GM21576 (cell line): ENCODE data around the gene SUN1.

Source experiments
- ATAC-seq: cut with Tn5 transposase; IDR thresholded peaks from one replicate; pipeline ENCODE4 v1.9.1; 2021; ENCODE audit warnings: mild to moderate bottlenecking, moderate library complexity; ENCODE audit not compliant: unreplicated experiment

The SUN1 gene

DNA sequence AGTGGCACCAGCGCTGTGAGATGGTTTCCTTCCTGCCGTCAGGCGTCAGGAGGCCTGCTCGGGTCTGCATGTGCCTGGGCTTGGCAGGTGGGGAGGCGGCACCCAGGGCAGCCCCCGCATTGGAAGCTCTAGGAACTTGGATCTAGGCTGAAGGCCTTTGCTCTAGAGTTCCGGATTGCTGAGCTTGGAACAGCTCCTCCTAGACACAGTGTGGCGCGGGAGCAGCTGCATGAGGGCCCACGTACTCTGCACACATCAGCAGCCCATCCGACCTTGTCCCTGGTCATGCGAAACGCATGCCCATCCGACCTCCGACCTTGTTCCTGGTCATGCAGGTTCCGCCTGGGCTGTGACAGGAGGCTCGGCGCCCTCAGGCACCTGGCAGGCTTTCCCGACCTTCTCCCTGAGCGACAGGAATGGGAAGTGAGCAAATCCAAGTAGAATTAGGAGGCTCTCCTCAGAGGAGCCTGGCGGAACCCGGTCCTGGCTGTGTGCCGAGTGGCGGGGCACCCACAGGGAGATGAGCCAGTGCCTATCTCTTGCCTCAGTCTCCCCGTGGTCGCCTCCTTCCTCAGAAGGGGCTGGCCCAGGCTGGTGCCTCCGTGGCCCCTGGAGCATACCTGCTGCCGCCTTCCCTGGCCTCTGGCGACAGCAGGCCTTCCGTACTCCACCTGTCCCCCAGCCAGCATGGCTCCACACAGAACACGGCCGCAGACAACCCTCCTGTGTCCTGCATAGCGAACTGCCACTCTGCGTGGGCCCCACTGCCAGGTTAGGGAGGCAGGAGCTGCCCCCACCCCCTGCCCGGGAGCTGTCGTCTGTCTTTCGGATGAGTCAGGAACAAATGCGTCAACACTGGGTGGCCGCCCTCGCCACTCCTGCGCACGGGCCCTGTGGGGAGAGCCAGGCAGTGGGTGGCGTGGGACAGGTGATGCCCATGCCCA lies 56.1 kb downstream of the SUN1 start:
- no peak for ATAC-seq

DNA sequence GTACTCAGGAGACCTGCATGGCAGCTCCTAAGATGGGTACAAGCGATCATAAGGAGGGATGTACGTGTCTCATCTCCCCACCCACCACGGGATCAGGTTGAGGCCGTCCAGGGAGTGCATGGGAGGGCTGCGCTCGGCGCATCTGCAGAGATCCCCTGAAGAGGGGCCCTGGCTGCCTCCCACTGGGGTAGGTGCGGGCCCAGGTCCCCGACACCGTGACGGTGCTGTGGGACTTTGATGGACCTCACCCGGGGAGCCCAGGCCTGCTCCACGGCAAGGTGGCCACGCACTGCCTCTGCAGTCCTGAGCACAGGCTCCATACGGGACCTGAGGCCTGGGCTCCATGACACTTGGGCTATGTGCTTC lies 56.7 kb downstream of the SUN1 start:
- ATAC-seq, result no peak

DNA sequence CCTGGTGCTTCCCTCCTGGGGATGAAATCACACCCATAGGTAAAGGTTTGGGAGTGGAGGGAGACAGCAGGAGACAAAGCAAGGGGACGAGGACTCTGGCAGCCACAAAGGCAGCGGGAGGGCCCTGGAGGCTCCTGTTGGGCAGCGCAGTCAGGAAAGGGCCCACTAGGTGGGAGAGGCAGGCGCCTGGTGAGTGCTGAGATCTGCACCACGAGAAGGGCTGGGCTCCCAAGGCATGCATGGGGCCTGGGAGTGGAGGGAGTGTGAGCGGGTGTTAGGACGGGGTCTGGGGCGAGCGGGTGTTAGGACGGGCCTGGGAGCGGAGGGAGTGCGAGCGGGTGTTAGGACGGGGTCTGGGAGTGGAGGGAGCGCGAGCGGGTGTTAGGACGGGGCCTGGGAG lies 57.1 kb downstream of the SUN1 start:
- no peak for ATAC-seq

GRCh38 chr7:890868-891267 lies 58.6 kb downstream of the SUN1 start:
- ATAC-seq, result no peak

- no peak for ATAC-seq
Observed at GRCh38 chr7:891291-891690, 59.0 kb downstream of the SUN1 start.

GRCh38 chr7:891805-892204 lies 59.5 kb downstream of the SUN1 start:
- no peak for ATAC-seq

DNA sequence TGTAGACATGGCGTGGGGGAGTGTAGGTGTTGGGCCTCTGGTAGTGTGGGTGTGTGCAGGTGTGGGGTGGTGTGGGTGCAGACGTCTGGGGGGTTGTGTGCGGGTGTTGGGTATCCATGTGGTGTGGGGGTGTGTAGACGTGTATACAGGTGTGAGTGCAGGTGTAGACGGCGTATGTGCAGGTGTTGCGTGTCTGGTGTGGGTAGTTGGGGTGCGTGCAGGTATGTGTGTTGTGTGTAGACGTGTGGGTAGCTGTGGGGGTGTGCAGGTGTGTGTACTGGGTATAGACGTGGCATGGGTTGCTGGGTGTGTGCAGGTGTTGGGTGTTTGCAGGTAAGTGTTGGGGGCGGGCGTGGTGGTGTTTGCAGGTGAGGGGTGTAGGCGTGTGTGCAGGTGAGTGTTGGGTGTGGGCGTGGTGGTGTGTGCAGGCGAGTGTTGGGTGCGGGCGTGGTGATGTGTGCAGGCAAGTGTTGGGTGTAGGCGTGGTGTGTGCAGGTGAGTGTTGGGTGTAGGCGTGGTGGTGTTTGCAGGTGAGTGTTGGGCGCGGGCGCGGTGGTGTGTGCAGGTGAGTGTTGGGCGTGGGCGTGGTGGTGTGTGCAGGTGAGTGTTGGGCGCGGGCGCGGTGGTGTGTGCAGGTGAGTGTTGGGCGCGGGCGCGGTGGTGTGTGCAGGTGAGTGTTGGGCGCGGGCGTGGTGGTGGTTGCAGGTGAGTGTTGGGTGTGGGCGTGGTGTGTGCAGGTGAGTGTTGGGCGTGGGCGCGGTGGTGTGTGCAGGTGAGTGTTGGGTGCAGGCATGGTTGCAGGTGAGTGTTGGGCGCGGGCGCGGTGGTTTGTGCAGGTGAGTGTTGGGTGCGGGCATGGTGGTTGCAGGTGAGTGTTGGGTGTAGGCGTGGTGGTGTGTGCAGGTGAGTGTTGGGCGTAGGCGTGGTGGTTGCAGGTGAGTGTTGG lies 60.6 kb downstream of the SUN1 start:
- ATAC-seq, result no peak

DNA sequence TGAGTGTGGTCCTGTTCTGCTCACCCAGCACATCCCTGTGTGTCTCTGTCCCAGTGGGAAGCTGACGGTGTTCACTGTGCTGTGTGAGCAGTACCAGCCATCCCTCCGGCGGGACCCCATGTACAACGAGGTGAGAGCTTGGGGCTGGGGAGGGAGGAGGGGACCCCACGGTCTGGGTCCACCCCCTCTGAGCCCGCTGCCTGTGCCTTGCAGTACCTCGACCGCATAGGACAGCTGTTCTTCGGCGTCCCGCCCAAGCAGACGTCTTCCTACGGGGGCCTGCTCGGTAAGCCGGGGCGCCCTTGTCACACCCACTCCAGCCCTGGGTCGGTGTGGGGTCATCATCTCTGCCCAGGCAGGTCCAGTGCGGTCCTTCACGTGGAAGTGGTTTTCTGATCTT lies 61.4 kb downstream of the SUN1 start:
- ATAC-seq, result no peak

GRCh38 chr7:894164-894867 lies 62.0 kb downstream of the SUN1 start:
- ATAC-seq, result no peak

DNA sequence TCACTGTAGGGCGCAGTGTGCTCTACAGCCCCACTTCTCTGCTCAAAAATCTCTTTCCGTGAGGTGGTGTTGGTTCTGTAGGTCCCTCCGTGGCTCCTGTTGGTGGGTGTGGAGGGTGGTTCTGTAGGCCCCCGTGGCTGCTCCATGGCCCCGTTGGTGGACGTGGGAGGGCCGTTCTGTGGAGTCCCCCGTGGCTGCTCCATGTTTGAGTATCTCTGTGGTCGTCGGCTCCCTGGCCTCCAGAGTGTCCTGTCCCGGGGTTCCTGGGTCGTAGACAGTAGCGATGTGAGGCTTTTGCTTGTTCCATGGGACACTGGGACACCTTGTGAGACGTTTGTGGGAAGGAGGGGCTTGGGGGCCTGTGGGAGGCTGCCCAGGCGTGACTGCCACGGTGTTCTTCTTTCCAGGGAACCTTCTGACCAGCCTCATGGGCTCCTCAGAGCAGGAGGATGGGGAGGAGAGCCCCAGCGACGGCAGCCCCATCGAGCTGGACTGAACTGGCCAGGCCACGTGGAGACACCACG lies 62.7 kb downstream of the SUN1 start:
- no peak for ATAC-seq

DNA sequence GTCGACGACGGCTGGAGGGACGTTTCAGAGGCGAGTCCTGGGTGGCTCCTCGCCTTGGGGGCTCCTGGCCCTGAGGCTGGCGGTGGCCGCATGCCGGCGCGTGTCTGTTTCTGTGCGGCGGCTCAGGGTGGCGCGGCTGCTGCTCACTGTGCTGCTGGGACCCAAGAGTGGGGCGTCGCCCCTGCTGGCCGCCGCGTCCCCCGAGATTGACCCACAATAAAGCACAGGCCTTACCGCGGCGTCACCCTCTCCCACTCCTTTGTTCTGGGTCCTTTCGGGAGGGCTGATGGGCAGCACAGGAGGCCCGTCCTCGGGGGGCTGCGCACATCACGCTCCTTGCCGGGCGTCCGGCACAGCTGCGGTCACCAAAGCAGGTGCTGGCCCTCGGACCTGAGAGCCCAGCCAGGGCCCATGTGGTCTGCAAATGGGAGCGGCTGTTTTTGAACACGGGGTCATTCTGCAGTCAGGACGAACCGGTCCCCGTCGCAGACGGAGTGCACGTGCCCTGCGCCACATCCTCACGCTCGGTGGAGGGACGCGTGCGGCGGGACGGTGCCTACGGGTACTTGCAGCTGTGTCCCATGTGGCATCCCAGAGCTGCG lies 63.3 kb downstream of the SUN1 start:
- ATAC-seq, result no peak

DNA sequence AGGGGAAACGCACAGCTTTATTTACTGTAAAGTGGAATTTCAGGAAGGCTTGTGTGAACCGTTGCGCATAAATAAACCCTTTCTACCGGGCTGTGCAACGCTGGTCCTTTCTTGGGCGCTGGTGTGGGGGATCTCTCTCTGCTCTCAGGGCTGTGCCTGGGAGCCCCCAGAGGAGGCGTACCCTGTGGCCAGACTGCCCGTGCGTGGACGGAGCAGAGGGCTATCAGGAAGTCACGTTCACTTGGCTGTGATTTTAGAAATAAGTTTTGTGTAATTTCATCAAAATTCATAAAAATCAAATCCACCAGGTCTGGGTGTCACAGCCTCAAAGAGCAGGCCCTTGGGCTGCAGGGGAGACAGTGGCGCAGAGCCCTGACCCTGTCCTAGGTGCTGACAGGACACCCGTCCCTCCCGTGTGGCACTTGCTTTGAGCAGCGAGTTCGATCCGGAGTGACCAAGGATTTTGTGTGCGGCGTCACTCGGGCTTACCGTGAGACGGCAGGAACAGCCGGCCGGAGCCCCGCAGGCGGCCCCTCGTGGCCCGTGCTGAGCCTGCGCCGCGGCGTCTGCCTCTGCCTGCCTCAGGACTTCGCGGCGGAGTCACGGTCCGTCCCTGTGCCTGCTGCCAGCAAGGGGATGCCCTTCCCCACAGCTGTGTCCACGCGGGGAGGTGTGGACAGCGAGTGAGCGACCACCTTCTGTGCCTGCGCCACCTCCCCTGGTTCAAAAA lies 64.2 kb downstream of the SUN1 start:
- ATAC-seq, result no peak

GRCh38 chr7:897086-897485 lies 64.8 kb downstream of the SUN1 start:
- no peak for ATAC-seq

DNA sequence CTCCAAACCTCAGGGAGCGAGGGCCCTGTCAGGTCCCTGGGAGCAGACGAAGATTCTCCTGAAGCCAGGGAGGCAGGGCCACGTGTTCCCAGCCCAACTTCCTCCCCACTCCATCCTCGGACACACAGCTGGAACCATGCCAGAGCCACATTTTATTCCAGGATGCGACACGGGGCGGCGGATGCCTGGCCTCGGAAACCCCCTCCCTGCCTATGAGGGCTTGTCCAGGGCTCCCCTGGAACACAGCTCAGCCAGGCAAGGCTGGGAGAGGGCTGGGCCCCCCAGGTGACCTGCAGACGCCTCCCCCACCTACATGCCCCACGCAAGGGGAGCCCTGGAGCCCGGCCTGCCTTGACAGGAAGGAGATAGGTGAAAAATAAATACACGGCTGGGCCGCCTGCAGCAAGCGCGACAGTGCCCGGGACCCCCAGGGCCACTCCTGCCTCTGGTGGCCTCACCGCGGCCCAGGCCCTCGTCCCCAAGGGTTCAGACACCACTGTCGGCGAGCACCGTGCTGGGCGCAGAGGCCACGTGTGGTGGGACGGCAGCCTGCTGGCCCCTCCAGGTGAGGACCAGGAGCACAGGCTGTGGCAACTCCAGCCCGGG lies 65.6 kb downstream of the SUN1 start:
- no peak for ATAC-seq

DNA sequence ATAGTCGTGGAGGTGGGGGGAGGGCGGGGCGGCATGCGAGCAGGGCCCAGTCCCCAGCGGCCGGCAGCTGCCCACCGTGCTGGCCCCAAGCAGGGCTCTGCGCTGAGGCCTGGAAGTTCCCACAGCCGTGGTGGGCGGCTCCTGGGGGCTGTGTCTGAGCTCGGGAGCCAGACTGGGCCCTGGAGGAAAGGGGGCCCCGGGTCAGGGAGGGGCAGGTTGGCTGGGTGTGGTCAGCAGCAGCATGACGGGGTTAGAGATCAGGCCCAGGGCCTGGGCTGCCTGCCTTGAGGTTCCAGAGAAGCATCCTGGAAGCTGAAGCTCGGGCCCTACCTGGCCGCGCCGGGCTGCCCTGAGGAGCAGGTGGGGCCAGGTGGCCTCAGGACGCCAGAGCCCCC lies 66.2 kb downstream of the SUN1 start:
- no peak for ATAC-seq

DNA sequence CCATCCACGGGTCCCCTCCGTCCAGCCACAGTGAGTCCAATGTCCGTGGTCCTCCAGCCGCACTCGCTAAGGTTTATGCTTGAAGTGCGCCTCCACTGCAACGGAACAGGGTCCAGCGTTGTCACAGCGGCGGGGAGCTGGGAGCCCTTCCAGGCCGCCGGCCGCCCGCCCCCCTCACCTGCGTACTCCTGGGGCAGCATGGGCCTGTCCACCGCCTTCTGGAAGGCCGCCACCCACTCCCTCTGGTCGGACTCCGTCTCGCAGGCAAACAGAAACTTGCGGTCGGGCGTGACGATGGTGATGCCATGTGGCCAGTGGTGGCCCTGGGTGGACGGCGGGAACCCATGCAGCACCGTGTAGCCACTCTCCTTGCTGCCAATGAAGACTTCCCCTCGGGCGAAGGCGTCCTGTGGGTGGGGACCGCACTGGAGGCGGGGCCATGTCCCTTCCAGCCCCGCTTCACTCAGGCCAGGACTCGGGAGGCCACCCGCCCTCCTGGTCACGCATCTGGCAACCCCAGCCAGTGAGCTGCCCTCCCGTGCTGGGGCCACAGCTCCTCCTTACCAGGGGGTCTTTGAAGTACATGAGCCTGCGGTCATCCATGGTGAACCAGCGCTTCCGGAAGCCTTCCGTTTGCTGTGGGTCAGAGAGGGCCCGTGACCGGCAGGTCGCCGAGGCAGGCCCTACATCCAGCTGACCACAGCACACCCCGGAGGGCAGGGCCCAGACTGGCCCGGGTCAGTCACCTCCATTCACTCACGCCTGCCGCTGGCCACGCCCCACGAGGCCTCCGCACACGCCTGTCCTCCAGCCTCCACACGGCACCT lies 66.8 kb downstream of the SUN1 start:
- ATAC-seq, result no peak

- no peak for ATAC-seq
Observed at GRCh38 chr7:899806-900205, 67.5 kb downstream of the SUN1 start.

- ATAC-seq, result no peak
Observed at GRCh38 chr7:900331-901040, 68.2 kb downstream of the SUN1 start.
